NCI-H774 (cell line): Measurements from ENCODE around the gene CEACAM7.
"Not testable (repeated sequence)": the region's sequence is repeated elsewhere in the genome, so short reads cannot be mapped to it uniquely, and the experiment has no call there.

ENCODE experiments used
- DNase-seq: peaks from one replicate; lab custom pipeline; 2025; lab: John Stamatoyannopoulos, UW

The CEACAM7 gene

GRCh38 chr19:41656756-41657155 lies 31.3 kb downstream of the CEACAM7 start:
- DNase-seq = not testable (repeated sequence)

GRCh38 chr19:41652250-41652649 lies 35.8 kb downstream of the CEACAM7 start:
- no peak for DNase-seq

DNA sequence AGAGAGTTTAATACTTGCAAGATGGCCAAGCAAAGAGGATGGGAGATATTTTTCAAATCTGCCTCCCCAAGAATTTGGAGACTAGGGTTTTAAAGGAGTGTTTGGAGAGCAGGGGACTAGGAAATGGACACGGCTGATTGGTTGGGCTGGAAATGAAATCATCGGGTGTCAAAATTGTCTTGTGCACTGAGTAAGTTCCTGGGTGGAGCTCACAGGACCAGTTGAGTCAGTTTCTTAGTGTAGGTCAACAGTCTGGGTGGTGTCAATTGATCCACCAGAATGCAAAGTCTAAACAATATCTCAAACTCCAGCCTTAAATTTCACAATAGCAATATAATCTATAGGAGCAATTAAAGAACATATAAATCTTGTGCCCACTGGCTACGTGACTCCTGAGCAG lies 38.2 kb downstream of the CEACAM7 start:
- DNase-seq = no peak

GRCh38 chr19:41646589-41647204 lies 41.4 kb downstream of the CEACAM7 start:
- DNase-seq = no peak

- peak; percentile 44 for DNase-seq
These were observed 46.1 kb downstream of the CEACAM7 start for GRCh38 chr19:41641879-41642485.

DNA sequence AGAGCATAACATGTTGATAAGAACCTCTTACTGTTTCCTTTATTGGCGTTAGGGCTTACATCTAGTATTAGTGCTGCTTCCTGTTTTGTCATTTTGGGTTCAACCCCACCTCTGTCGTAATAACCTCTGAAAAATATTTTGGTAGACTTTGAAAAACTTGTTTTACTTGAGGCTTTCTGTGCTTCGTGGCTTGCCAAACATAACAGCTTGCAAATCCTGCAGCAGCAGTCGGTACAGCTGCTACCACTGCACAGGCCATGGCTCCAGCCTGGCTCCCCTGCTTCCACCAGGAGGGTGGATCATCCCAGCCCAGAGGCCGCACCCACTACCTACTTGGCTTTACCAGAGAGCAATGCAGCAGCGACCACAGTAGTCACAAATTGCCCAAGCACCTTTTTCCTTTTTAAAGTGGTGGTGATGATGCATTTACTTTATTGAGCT lies 49.4 kb downstream of the CEACAM7 start:
- DNase-seq = no peak

GRCh38 chr19:41637484-41637883 lies 50.6 kb downstream of the CEACAM7 start:
- DNase-seq = no peak

GRCh38 chr19:41627966-41628675 lies 59.9 kb downstream of the CEACAM7 start:
- no peak for DNase-seq

DNA sequence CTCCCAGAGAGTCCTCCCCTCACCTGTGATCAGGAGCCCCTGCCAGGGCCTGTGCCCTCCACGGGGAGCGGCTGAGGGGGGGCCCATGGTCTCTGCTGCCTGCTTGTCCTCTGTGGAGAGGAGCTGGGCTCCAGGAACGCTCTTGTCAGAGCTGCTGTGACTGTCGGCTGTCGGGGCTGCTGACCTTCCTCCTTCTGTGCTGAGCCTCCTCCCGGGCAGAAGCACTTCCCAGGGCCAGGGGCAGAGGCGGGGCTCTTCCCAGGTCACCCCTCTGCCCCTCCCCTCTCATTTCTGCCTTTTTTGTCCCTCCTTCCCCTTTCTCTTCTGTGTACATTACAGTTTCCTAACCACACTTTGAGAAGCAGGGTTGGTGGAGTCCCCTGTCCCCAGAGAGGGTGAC lies 61.2 kb downstream of the CEACAM7 start, which contains the start of gene CEACAM4:
TSS of gene CEACAM4 (minus strand) at position 198 of the 400 bp plus-strand sequence. CDS start at position 87, 111 bp downstream.
- DNase-seq = no peak

DNA sequence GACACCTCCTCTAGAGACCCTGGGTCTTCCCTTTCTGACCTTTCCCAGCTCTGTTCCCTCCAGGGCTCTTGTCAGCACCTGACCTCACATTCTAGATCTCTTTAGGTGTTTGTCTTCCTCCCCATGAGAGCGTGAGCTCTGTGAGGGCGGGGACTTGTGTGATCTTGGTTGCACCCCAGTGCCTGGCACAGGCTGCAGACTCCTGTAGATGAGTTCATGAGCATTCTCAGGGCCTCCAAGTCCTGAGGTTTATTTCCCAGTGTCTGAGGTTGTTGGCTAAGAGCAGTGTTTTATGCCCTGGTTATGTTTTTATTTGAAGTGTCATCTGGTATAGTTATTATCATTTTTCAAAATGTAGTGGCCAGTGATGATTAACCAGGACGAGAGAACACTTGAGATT lies 61.8 kb downstream of the CEACAM7 start:
- DNase-seq = no peak

DNA sequence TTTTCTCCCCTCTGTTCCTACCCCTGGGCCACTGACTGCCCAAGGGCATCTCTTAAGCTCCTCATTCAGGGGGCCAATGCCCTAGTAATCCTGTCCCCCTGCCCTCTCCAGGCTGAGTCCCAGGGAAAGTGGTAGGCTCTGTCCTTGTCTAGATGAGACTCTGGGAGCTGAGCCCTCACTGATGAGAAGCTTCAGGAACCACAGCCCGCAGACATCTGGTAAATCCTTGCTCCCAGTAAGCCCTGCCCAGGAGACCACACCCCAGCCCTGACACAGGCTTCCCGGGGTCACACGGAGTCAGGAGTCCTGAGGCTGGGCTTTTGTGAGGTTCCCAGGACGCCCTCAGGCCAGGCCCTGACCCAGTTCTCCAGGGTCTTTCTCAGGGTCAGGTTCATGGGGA lies 63.1 kb downstream of the CEACAM7 start:
- DNase-seq = no peak

- DNase-seq = no peak
These were observed 63.6 kb downstream of the CEACAM7 start for GRCh38 chr19:41624515-41624914.

DNA sequence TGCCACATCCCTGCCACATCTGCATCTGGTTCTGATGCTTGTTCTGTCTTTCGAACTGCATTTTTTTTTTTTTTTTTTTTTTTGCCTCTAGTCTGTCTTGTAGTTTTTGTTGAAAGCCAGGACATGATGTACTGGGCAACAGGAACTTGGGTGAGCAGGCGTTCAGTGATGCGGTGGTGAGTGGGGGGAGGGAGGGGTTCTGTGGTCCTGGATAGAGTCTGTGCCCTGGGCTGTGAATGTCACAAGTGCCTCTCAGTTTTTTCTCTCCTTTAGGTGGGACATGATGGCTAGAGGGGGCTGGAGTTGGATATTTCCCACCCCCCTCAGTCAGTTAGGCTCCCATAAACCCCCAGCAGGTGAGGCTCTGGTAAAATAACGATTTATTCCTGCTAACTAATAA lies 64.7 kb downstream of the CEACAM7 start:
- DNase-seq = no peak
